KMS-11 (cell line): ENCODE results near the gene PPP1R15A.
A peak's percentile ranks its signal among the peaks of the same experiment; 100 is the strongest.
"Not testable (repeated sequence)": the region's sequence is repeated elsewhere in the genome, so short reads cannot be mapped to it uniquely, and the experiment has no call there.

Source experiments
- H2AFZ ChIP-seq: fragments of 200-600 bp; sonication (generic); 2 replicates; pipeline ENCODE4 v1.6.1; 2016; ENCODE audit warnings: antibody characterized with exemption, mixed run types, low read depth
- H3K27ac ChIP-seq: fragments of 200-600 bp; sonication (generic); 2 replicates; pipeline ENCODE4 v1.6.1; 2016; ENCODE audit warnings: mild to moderate bottlenecking, mixed run types
- H3K27me3 ChIP-seq: fragments of 200-600 bp; sonication (generic); 2 replicates; pipeline ENCODE4 v1.6.1; 2017; ENCODE audit warnings: mild to moderate bottlenecking, low read depth, mixed run types, moderate library complexity; ENCODE audit not compliant: insufficient read depth
- H3K36me3 ChIP-seq: fragments of 200-600 bp; sonication (generic); 2 replicates; pipeline ENCODE4 v1.6.1; 2017; ENCODE audit warnings: mild to moderate bottlenecking, mixed run types; ENCODE audit not compliant: insufficient read depth
- H3K4me1 ChIP-seq: fragments of 200-600 bp; sonication (generic); 2 replicates; pipeline ENCODE4 v1.6.1; 2016; ENCODE audit warnings: mild to moderate bottlenecking, low read depth, mixed run types; ENCODE audit not compliant: poor library complexity, severe bottlenecking
- H3K4me2 ChIP-seq: fragments of 200-600 bp; sonication (generic); 2 replicates; pipeline ENCODE4 v1.7.0; 2016; ENCODE audit warnings: mild to moderate bottlenecking, mixed run types
- H3K4me3 ChIP-seq: fragments of 200-600 bp; sonication (generic); IDR thresholded peaks from 2 replicates; pipeline ENCODE4 v1.6.1; 2017; ENCODE audit warnings: low read depth, low read length, mixed read lengths; ENCODE audit not compliant: insufficient read depth
- H3K79me2 ChIP-seq: fragments of 200-600 bp; sonication (generic); 2 replicates; pipeline ENCODE4 v1.6.1; 2016; ENCODE audit warnings: low read depth, mixed run types; ENCODE audit not compliant: insufficient read depth
- H3K9ac ChIP-seq: fragments of 200-600 bp; sonication (generic); 2 replicates; pipeline ENCODE4 v1.6.1; 2016; ENCODE audit warnings: mild to moderate bottlenecking, mixed run types
- H4K20me1 ChIP-seq: fragments of 200-600 bp; sonication (generic); 2 replicates; pipeline ENCODE4 v1.6.1; 2016; ENCODE audit warnings: mild to moderate bottlenecking, mixed run types; ENCODE audit not compliant: insufficient read depth
- TF ChIP-seq, protein P1 (sequence below): fragments of 200-600 bp; sonication (generic); conservative IDR thresholded peaks from 2 replicates; pipeline ENCODE4 v1.6.1; 2017; ENCODE audit warnings: low read depth, mild to moderate bottlenecking, antibody characterized with exemption, low read length, moderate library complexity, mixed read lengths

PPP1R15A gene

DNA sequence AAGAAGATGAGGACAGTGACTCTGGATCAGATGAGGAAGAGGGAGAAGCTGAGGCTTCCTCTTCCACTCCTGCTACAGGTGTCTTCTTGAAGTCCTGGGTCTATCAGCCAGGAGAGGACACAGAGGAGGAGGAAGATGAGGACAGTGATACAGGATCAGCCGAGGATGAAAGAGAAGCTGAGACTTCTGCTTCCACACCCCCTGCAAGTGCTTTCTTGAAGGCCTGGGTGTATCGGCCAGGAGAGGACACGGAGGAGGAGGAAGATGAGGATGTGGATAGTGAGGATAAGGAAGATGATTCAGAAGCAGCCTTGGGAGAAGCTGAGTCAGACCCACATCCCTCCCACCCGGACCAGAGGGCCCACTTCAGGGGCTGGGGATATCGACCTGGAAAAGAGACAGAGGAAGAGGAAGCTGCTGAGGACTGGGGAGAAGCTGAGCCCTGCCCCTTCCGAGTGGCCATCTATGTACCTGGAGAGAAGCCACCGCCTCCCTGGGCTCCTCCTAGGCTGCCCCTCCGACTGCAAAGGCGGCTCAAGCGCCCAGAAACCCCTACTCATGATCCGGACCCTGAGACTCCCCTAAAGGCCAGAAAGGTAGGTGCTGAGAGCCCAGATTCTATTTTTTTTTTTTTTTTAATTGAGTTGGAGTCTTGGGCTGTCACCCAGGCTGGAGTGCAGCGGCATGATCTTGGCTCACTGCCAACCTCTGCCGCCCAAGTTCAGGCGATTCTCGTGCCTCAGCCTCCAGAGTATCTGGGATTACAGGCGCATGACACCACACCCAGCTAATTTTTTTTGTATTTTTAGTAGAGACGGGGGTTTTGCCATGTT lies 2.3 kb downstream of the PPP1R15A start:
- Histone ChIP-seq H3K27ac (peak overlapping the region; percentile 98), H3K79me2 (peaks cover 26% of the 10 kb centered on the region), H3K4me3 (peak overlapping the region; percentile 44), H3K9ac (peak overlapping the region; percentile 99), H3K4me2 (peak overlapping the region; percentile 80), H3K36me3 (no peaks in the 10 kb centered on the region), H2AFZ (no peak overlapping the region), H4K20me1 (no peaks in the 10 kb centered on the region), H3K4me1 (peaks cover 52% of the 10 kb centered on the region), H3K27me3 (no peaks in the 10 kb centered on the region; the same call in 1 of the 2 replicates)
- TF ChIP-seq, protein P1, sequence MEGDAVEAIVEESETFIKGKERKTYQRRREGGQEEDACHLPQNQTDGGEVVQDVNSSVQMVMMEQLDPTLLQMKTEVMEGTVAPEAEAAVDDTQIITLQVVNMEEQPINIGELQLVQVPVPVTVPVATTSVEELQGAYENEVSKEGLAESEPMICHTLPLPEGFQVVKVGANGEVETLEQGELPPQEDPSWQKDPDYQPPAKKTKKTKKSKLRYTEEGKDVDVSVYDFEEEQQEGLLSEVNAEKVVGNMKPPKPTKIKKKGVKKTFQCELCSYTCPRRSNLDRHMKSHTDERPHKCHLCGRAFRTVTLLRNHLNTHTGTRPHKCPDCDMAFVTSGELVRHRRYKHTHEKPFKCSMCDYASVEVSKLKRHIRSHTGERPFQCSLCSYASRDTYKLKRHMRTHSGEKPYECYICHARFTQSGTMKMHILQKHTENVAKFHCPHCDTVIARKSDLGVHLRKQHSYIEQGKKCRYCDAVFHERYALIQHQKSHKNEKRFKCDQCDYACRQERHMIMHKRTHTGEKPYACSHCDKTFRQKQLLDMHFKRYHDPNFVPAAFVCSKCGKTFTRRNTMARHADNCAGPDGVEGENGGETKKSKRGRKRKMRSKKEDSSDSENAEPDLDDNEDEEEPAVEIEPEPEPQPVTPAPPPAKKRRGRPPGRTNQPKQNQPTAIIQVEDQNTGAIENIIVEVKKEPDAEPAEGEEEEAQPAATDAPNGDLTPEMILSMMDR: no peak

DNA sequence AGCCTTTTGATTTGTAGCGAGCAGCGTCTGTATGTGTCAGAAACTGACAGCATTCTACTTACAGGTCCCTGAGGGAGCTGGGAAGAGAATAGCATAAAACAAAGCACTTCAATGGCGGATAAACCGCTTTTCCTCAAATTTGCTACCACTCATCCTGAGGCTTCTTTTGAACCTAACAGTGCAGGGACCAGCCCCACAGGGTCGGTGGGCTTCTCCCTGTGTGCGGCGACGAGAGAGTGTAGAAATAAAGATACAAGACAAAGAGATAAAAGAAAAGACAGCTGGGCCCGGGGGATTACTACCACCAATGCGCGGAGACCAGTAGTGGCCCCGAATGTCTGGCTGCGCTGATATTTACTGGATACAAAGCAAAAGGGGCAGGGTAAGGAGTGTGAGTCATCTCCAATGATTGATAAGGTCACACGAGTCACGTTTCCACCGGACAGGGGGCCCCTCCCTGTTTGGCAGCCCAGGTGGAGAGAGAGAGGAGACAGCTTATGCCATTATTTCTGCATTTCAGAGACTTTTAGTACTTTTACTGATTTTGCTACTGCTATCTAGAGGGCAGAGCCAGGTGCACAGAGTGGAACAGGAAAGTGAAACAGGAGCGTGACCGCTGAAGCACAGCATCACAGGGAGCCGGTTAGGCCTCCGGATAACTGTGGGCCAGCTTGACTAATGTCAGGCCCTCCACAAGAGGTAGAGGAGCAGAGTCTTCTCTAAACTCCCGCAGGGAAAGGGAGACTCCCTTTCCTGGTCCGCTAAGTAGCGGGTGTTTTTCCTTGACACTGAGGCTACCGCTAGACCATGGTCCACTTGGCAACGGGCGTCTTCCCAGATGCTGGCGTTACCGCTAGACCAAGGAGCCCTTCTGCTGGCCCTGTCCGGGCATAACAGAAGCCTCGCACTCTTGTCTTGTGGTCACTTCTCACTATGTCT lies 4.1 kb downstream of the PPP1R15A start:
- Histone ChIP-seq H3K27ac (peak overlapping the region; percentile 98), H3K4me1 (peaks cover 52% of the 10 kb centered on the region), H3K9ac (peak overlapping the region; percentile 99), H3K79me2 (peaks cover 26% of the 10 kb centered on the region), H3K4me2 (peak overlapping the region; percentile 80)
- H4K20me1 ChIP-seq, H3K27me3 ChIP-seq, H3K36me3 ChIP-seq, H3K4me3 ChIP-seq, H2AFZ ChIP-seq: not testable (repeated sequence)

DNA sequence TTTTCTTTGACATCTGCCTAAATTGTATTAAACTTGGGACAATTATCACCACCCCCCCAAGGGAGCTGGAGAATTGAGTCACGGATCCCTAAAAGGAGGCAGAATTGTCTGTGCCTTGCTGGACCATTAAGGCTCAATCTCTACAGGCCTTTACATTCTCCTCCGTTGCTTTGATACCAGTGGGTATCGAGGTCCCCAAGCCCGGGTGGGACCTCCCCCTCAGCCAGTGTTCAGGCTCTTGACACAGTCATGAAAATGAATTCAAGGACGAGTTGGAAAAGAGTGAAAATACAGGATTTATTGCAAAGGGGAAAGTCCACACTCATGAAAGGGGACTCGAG lies 5.6 kb downstream of the PPP1R15A start:
- H3K79me2 ChIP-seq: peaks cover 20% of the 10 kb centered on the region
- peaks cover 52% of the 10 kb centered on the region for H3K4me1 ChIP-seq
- no peaks in the 10 kb centered on the region for H3K27me3 ChIP-seq
- no peak overlapping the region for H3K4me3 ChIP-seq
- H3K9ac ChIP-seq: no peak overlapping the region
- no peak overlapping the region; the same call in 1 of the 2 replicates for H3K27ac ChIP-seq
- no peak overlapping the region for H2AFZ ChIP-seq
- TF ChIP-seq, protein P1: no peak
- H4K20me1 ChIP-seq: no peaks in the 10 kb centered on the region
- no peaks in the 10 kb centered on the region for H3K36me3 ChIP-seq
- H3K4me2 ChIP-seq: no peak overlapping the region

DNA sequence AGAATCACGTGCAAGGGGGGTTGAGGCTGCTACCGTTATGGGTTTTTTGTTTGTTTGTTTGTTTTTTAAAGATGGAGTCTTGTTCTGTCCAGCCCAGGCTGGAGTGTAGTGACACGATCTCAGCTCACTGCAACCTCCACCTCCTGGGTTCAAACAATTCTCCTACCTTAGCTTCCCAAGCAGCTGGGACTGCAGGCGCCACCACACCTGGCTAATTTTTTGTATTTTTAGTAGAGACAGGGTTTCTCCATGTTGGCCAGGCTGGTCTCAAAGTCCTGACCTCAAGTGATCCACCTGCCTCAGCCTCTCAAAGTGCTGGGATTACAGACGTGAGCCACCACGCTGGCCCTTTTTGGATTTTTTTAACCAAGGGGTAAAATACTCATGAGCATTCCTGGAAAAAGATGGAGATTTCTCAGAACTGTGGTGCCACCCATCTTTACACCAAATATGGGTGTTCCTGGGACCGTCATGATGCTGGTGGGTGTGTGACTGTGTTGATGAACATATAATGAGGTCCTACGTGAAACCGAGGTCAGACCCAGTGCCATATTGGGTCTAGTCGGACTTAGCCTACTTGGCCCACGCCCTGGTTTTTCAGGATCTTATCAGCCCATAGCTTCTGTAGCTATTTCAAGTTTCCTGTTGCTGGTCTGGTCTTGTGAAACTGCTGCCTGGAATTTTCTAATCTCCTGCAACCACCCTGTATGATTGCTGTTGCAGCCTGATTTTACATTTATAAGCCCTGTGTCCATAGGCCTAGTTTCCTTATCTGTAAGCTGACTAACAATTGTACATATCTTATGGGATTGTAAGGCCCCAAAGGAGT lies 6.2 kb downstream of the PPP1R15A start:
- peaks cover 51% of the 10 kb centered on the region for H3K4me1 ChIP-seq
- no peaks in the 10 kb centered on the region for H4K20me1 ChIP-seq
- no peak overlapping the region for H3K9ac ChIP-seq
- H3K79me2 ChIP-seq: peaks cover 14% of the 10 kb centered on the region
- H3K27ac ChIP-seq: no peak overlapping the region
- TF ChIP-seq, protein P1: no peak
- H3K4me3 ChIP-seq: no peak overlapping the region
- H2AFZ ChIP-seq: no peak overlapping the region
- H3K4me2 ChIP-seq: no peak overlapping the region
- H3K27me3 ChIP-seq: no peaks in the 10 kb centered on the region
- H3K36me3 ChIP-seq: no peaks in the 10 kb centered on the region
